Lung (tissue), 12 donors: ENCODE measurements around the gene PTH2. TPM values are rescaled to one million over a fixed set of nuclear protein-coding genes. Genes with fewer than 3 reads are reported as not detected.

Source experiments
- ATAC-seq: fragments of 200-7000 bp; cut with Tn5 transposase; one replicate; pipeline ENCODE4 v1.9.1; 2020; ENCODE audit warnings: moderate number of reproducible peaks; ENCODE audit not compliant: insufficient read depth, low FRiP score
- DNase-seq, 3 donors: peaks; one replicate each; pipeline ENCODE4 v3.0.0-alpha.2; 2013 to 2017
- H3K27ac ChIP-seq, 2 donors: one replicate each; pipeline ENCODE4 v1.5.1; 2013; ENCODE audit warnings: mild to moderate bottlenecking in 2 of 2, moderate library complexity in 2 of 2, control low read depth in 1 of 2, inconsistent platforms in 1 of 2, low read depth in 1 of 2, low read length in 1 of 2
- H3K27me3 ChIP-seq, 3 donors: one replicate each; pipeline ENCODE4 v1.5.1; 2013; ENCODE audit warnings: low read length in 2 of 3; ENCODE audit not compliant: control insufficient read depth in 3 of 3, insufficient read depth in 3 of 3
- H3K36me3 ChIP-seq, 4 donors: one replicate each; pipeline ENCODE4 v1.5.1; 2013; ENCODE audit warnings: low read length in 4 of 4, mild to moderate bottlenecking in 1 of 4, moderate library complexity in 1 of 4; ENCODE audit not compliant: control insufficient read depth in 4 of 4, insufficient read depth in 4 of 4
- H3K4me1 ChIP-seq, 5 donors: one replicate each; pipeline ENCODE4 v1.5.1; 2013; ENCODE audit warnings: low read length in 5 of 5, mild to moderate bottlenecking in 2 of 5, moderate library complexity in 1 of 5; ENCODE audit not compliant: control insufficient read depth in 5 of 5, insufficient read depth in 5 of 5
- H3K4me3 ChIP-seq: one replicate; pipeline ENCODE4 v1.5.1; 2013; ENCODE audit warnings: mild to moderate bottlenecking, control low read depth, moderate library complexity
- H3K9ac ChIP-seq, 2 donors: one replicate each; pipeline ENCODE4 v1.5.1; 2013; ENCODE audit warnings: low read length in 2 of 2, control low read depth in 1 of 2; ENCODE audit not compliant: insufficient read depth in 1 of 2
- H3K9me3 ChIP-seq, 4 donors: one replicate each; pipeline ENCODE4 v1.5.1; 2013; ENCODE audit warnings: low read length in 3 of 4, mild to moderate bottlenecking in 1 of 4, moderate library complexity in 1 of 4; ENCODE audit not compliant: control insufficient read depth in 4 of 4, insufficient read depth in 3 of 4
- CTCF ChIP-seq: IDR thresholded peaks from 2 replicates; pipeline ENCODE4 v1.5.1; 2012; ENCODE audit warnings: mild to moderate bottlenecking; ENCODE audit errors: control extremely low read depth, extremely low read depth
- whole genome bisulfite sequencing, 2 donors: extraction: QIAGEN DNeasy Blood & Tissue Kit; methylation state at CpG; one replicate each; pipeline ENCODE4 v1.1.7; 2013; 5-methylcytosine and 5-hydroxymethylcytosine counted together
- polyA plus RNA-seq, 2 donors: library from polyadenylated mRNA; stranded (reverse); fragments of 200-250 nt; gene quantifications; one replicate each; pipeline ENCODE4 v1.2.1, GENCODE V29; 2013
- total RNA-seq, 2 donors: library from RNA; depleted of rRNA in 1 of 2; stranded (reverse); fragments of >200 nt in 1 of 2; gene quantifications; one replicate each; pipeline ENCODE4 v1.2.1, GENCODE V29; 2014 to 2021
- donor health status: control.
- donor health status: control.
- donor health status: Bipolar disorder and iron deficiency.
- donor health status: healthy.
- donor health status: DM: yes; HTN: yes; CAD: no.

Gene PTH2
- total and polyA plus RNA-seq, 4 donors: not detected

GRCh38 chr19:49436381-49437017 is 13.3 kb upstream of the PTH2 start:
- TF ChIP-seq CTCF: no peak
- H3K36me3 ChIP-seq: no peaks in the 10 kb centered on the region
- H3K27ac ChIP-seq: no peak overlapping the region
- no peak overlapping the region for H3K4me3 ChIP-seq
- no peak for ATAC-seq
- peaks cover 4 to 96% (median 87%) of the 10 kb centered on the region in 3 donors for H3K27me3 ChIP-seq
- no peak overlapping the region for H3K9ac ChIP-seq
- DNase-seq: peak in 1 of 3 donors; percentile 58
- H3K4me1 ChIP-seq: peaks cover 0 to 5% (median 0%) of the 10 kb centered on the region in 5 donors
- 7 to 10% methylated on average over 34 to 42 of the region's 42 CpGs for WGBS, 2 donors
- peaks cover 0 to 3% (median 0%) of the 10 kb centered on the region in 4 donors for H3K9me3 ChIP-seq

- H3K4me1 ChIP-seq: peaks cover 0 to 5% (median 0%) of the 10 kb centered on the region in 5 donors
- WGBS, 2 donors: 86 to 93% methylated on average over 10 of the region's 10 CpGs
- no peaks in the 10 kb centered on the region for H3K36me3 ChIP-seq
- TF ChIP-seq CTCF: no peak
- ATAC-seq (no peak), DNase-seq (no peak)
- H3K4me3 ChIP-seq: no peak overlapping the region
- peaks cover 4 to 99% (median 91%) of the 10 kb centered on the region in 3 donors for H3K27me3 ChIP-seq
- H3K27ac ChIP-seq: no peak overlapping the region
- no peak overlapping the region for H3K9ac ChIP-seq
- peaks cover 0 to 6% (median 0%) of the 10 kb centered on the region in 4 donors for H3K9me3 ChIP-seq
Observed at GRCh38 chr19:49435670-49436069, 12.4 kb upstream of the PTH2 start.

GRCh38 chr19:49434907-49435583 is 11.8 kb upstream of the PTH2 start:
- no peak for ATAC-seq
- WGBS, 2 donors: 87 to 90% methylated on average over 18 of the region's 18 CpGs

More at GRCh38 chr19:49434907-49435583, 11.8 kb upstream of the PTH2 start:
- Histone ChIP-seq H3K9ac (no peak overlapping the region), H3K9me3 (peaks cover 0 to 7% (median 0%) of the 10 kb centered on the region in 4 donors), H3K4me1 (peaks cover 0 to 5% (median 0%) of the 10 kb centered on the region in 5 donors), H3K27ac (no peak overlapping the region), H3K36me3 (no peaks in the 10 kb centered on the region), H3K27me3 (peaks cover 4 to 99% (median 89%) of the 10 kb centered on the region in 3 donors), H3K4me3 (no peak overlapping the region)
- DNase-seq: no peak
- TF ChIP-seq CTCF: no peak
